GM19468 (cell line): ENCODE measurements around the gene SAXO2.
"Not testable (repeated sequence)": the region's sequence is repeated elsewhere in the genome, so short reads cannot be mapped to it uniquely, and the experiment has no call there.

ENCODE experiments used
- ATAC-seq: cut with Tn5 transposase; IDR thresholded peaks from one replicate; pipeline ENCODE4 v1.9.1; 2021; ENCODE audit warnings: mild to moderate bottlenecking, moderate library complexity, moderate number of reproducible peaks; ENCODE audit not compliant: unreplicated experiment; ENCODE audit errors: extremely low read depth

The SAXO2 gene

GRCh38 chr15:82284381-82284780, 21.8 kb downstream of the SAXO2 start:
- not testable (repeated sequence) for ATAC-seq

- ATAC-seq: peak; percentile 82
These were observed 23.9 kb downstream of the SAXO2 start for GRCh38 chr15:82286475-82286874.

GRCh38 chr15:82288202-82288601, 25.6 kb downstream of the SAXO2 start:
- not testable (repeated sequence) for ATAC-seq

- no peak for ATAC-seq
These were observed 29.7 kb downstream of the SAXO2 start for GRCh38 chr15:82292271-82292670.

GRCh38 chr15:82294061-82294690, 31.6 kb downstream of the SAXO2 start:
- ATAC-seq: no peak

- ATAC-seq: no peak
These were observed 34.9 kb downstream of the SAXO2 start for GRCh38 chr15:82297546-82297945.

GRCh38 chr15:82298032-82298431, 35.4 kb downstream of the SAXO2 start:
- ATAC-seq: no peak

GRCh38 chr15:82298520-82298919, 35.9 kb downstream of the SAXO2 start:
- no peak for ATAC-seq

- ATAC-seq: not testable (repeated sequence)
These were observed 36.9 kb downstream of the SAXO2 start for GRCh38 chr15:82299511-82299914.

- not testable (repeated sequence) for ATAC-seq
These were observed 37.7 kb downstream of the SAXO2 start for GRCh38 chr15:82300326-82300725.

GRCh38 chr15:82300883-82301282, 38.3 kb downstream of the SAXO2 start:
- ATAC-seq: no peak

- ATAC-seq: no peak
These were observed 38.8 kb downstream of the SAXO2 start for GRCh38 chr15:82301296-82302016.

- ATAC-seq: no peak
These were observed 41.5 kb downstream of the SAXO2 start for GRCh38 chr15:82303956-82304777.

- ATAC-seq: no peak
These were observed 42.1 kb downstream of the SAXO2 start for GRCh38 chr15:82304778-82305090.

- no peak for ATAC-seq
These were observed 43.0 kb downstream of the SAXO2 start for GRCh38 chr15:82305621-82306048.

- ATAC-seq: no peak
These were observed 44.4 kb downstream of the SAXO2 start for GRCh38 chr15:82306791-82307713.

- ATAC-seq: no peak
These were observed 45.1 kb downstream of the SAXO2 start for GRCh38 chr15:82307714-82308081.

GRCh38 chr15:82309802-82310201, 47.2 kb downstream of the SAXO2 start:
- ATAC-seq: no peak

- ATAC-seq: not testable (repeated sequence)
These were observed 48.7 kb downstream of the SAXO2 start for GRCh38 chr15:82311321-82311720.
